Uterus (tissue), 2 donors: Measurements from ENCODE around the gene POLR1C.

Experiments used
- CTCF ChIP-seq, 4 experiments: fragments of 200-600 bp in 2 of 4; fragments of 450-650 bp in 2 of 4; sonication (generic) in 2 of 4; IDR thresholded peaks; one replicate each; pipeline ENCODE4 v1.5.1; 2016 to 2019; ENCODE audit warnings: antibody characterized with exemption in 4 of 4, mild to moderate bottlenecking in 2 of 4, moderate library complexity in 1 of 4
- POLR2A ChIP-seq, 2 donors: fragments of 450-650 bp; IDR thresholded peaks; one replicate each; pipeline ENCODE4 v1.6.1; 2016; ENCODE audit warnings: antibody characterized with exemption in 2 of 2, mild to moderate bottlenecking in 1 of 2, moderate library complexity in 1 of 2

GRCh38 chr6:43499028-43499815 is 17.7 kb upstream of the POLR1C start:
- TF ChIP-seq POLR2A (IDR thresholded peaks at IDR 0.05), result no peak
- TF ChIP-seq CTCF (IDR thresholded peaks at IDR 0.05), result no peak
